Esophagus muscularis mucosa (tissue), 4 donors: ENCODE measurements around the gene C19orf53. TPM values are rescaled to one million over a fixed set of nuclear protein-coding genes. Genes with fewer than 3 reads are reported as not detected.
A peak's percentile ranks its signal among the peaks of the same experiment; 100 is the strongest.

Experiments used
- DNase-seq: peaks from one replicate; pipeline ENCODE4 v3.0.0-alpha.2; 2017; ENCODE audit errors: extremely low spot score
- H3K27ac ChIP-seq, 4 donors: fragments of 200-600 bp; sonication (generic); replicated peaks in 1 of 4; 1 replicate in 3 of 4; 2 replicates in 1 of 4; pipeline ENCODE4 v1.5.1; 2016 to 2019; ENCODE audit warnings: mild to moderate bottlenecking in 1 of 4
- H3K27me3 ChIP-seq, 4 donors: fragments of 200-600 bp; sonication (generic); one replicate each; pipeline versions ENCODE4 v1.5.1 to v1.6.0; 2016 to 2019
- H3K36me3 ChIP-seq, 4 donors: fragments of 200-600 bp; sonication (generic); one replicate each; pipeline ENCODE4 v1.5.1; 2016 to 2019
- H3K4me1 ChIP-seq, 4 donors: fragments of 200-600 bp; sonication (generic); one replicate each; pipeline ENCODE4 v1.5.1; 2016 to 2019
- H3K4me3 ChIP-seq, 4 donors: fragments of 200-600 bp; sonication (generic); 1 replicate in 2 of 4; 2 replicates in 2 of 4; pipeline ENCODE4 v1.5.1; 2016 to 2019; ENCODE audit warnings: mild to moderate bottlenecking in 4 of 4, moderate library complexity in 1 of 4
- H3K9me3 ChIP-seq, 4 donors: fragments of 200-600 bp; sonication (generic); 1 replicate in 3 of 4; 2 replicates in 1 of 4; pipeline ENCODE4 v1.5.1; 2016 to 2019
- EP300 ChIP-seq: sonication (generic); formaldehyde crosslinking; IDR thresholded peaks from one replicate; pipeline ENCODE4 v1.6.1; 2017; ENCODE audit warnings: antibody characterized with exemption
- POLR2A ChIP-seq: fragments of 450-650 bp; IDR thresholded peaks from one replicate; pipeline ENCODE4 v1.6.1; 2017; ENCODE audit warnings: antibody characterized with exemption, moderate library complexity, mild to moderate bottlenecking, low read depth
- POLR2AphosphoS5 ChIP-seq, 2 donors: sonication (generic); formaldehyde crosslinking; IDR thresholded peaks; one replicate each; pipeline ENCODE4 v1.6.1; 2017; ENCODE audit warnings: antibody characterized with exemption in 2 of 2
- WGBS: methylation state at CpG from one replicate; pipeline ENCODE4 v1.1.5; 2018; 5-methylcytosine and 5-hydroxymethylcytosine counted together
- intact Hi-C: fragments of 100-400 bp; cut with DNase I; formaldehyde crosslinking; loops from one replicate; pipeline ENCODE4 v1.15.1; 2023
- total RNA-seq, 4 donors: library from RNA; depleted of rRNA; stranded (reverse); fragments of >200 nt; gene quantifications; one replicate each; pipeline versions ENCODE4 v1.1.0 to v1.2.1, GENCODE V29; 2016
- TF ChIP-seq, protein P1 (sequence below), 3 experiments: fragments of 200-600 bp in 2 of 3; fragments of 450-650 bp in 1 of 3; sonication (generic) in 2 of 3; IDR thresholded peaks; one replicate each; pipeline ENCODE4 v1.5.1; 2017 to 2019; ENCODE audit warnings: antibody characterized with exemption in 3 of 3, mild to moderate bottlenecking in 2 of 3, moderate library complexity in 1 of 3

C19orf53 gene
- total RNA-seq, 4 donors from 2014 or later = 87.4 to 168 (median 104) TPM

DNA sequence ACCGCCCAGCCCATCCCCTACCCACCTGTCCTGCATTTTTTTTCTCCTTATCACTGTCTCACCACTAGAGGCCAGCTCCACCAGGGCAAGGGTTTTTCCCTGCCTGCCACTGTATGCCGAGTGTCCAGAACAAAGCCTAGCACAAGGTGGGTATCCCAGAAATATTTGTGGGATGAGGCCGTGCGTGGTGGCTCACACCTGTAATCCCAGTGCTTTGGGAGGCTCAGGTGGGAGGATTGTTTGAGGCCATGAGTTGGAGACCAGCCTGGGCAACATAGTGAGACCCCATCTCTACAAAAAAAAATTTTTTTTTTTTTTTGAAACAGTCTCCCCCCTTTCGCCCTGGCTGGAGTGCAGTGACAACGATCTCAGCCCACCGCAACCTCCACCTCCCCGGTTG, 12.8 kb upstream of the C19orf53 start:
- H3K9me3 ChIP-seq = no peaks in the 10 kb centered on the region
- DNase-seq = no peak
- TF ChIP-seq EP300 = no peak
- TF ChIP-seq, protein P1, sequence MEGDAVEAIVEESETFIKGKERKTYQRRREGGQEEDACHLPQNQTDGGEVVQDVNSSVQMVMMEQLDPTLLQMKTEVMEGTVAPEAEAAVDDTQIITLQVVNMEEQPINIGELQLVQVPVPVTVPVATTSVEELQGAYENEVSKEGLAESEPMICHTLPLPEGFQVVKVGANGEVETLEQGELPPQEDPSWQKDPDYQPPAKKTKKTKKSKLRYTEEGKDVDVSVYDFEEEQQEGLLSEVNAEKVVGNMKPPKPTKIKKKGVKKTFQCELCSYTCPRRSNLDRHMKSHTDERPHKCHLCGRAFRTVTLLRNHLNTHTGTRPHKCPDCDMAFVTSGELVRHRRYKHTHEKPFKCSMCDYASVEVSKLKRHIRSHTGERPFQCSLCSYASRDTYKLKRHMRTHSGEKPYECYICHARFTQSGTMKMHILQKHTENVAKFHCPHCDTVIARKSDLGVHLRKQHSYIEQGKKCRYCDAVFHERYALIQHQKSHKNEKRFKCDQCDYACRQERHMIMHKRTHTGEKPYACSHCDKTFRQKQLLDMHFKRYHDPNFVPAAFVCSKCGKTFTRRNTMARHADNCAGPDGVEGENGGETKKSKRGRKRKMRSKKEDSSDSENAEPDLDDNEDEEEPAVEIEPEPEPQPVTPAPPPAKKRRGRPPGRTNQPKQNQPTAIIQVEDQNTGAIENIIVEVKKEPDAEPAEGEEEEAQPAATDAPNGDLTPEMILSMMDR (IDR thresholded peaks at IDR 0.05) = no peak
- no peak for TF ChIP-seq POLR2A
- no peaks in the 10 kb centered on the region for H3K27me3 ChIP-seq
- intact Hi-C loops = no loop called here
- WGBS = 90% methylated on average over 8 of the region's 8 CpGs
- peaks cover 4 to 30% (median 21%) of the 10 kb centered on the region in 4 donors for H3K4me1 ChIP-seq
- no peak overlapping the region for H3K27ac ChIP-seq
- H3K4me3 ChIP-seq = no peak overlapping the region
- peaks cover 65 to 74% (median 70%) of the 10 kb centered on the region in 4 donors for H3K36me3 ChIP-seq

DNA sequence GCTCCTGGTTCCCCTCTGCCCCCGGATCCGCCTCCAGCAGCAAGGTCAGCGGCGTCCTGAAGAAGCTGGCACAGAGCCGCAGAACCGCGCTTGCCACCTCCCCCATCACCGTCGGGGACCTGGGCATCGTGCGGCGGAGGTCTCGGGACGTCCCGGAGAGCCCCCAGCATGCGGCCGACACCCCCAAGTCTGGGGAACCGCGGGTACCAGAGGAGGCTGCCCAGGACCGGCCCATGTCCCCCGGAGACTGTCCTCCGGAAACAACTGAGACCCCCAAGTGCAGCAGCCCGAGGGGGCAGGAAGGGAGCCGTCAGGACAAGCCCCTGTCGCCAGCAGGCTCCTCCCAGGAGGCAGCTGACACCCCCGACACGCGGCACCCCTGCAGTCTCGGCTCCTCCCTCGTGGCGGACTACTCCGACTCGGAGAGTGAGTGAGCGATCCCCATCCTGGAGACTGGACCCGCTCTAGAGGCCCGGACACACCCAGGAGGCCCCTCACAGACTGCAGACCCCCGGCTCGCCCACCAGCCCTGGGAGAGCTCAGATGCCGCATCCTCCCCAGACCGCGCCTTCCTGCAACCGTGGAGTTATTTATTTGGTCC, 11.5 kb upstream of the C19orf53 start:
- intact Hi-C loops = no loop called here
- no peaks in the 10 kb centered on the region for H3K27me3 ChIP-seq
- 91% methylated on average over 7 of the region's 42 CpGs for WGBS
- DNase-seq = no peak
- no peak overlapping the region for H3K4me3 ChIP-seq
- no peak overlapping the region for H3K27ac ChIP-seq
- H3K36me3 ChIP-seq = peaks cover 51 to 62% (median 57%) of the 10 kb centered on the region in 4 donors
- H3K9me3 ChIP-seq = no peaks in the 10 kb centered on the region
- TF ChIP-seq, protein P1 (IDR thresholded peaks at IDR 0.05) = no peak
- no peak for TF ChIP-seq EP300
- H3K4me1 ChIP-seq = peaks cover 4 to 33% (median 23%) of the 10 kb centered on the region in 4 donors

DNA sequence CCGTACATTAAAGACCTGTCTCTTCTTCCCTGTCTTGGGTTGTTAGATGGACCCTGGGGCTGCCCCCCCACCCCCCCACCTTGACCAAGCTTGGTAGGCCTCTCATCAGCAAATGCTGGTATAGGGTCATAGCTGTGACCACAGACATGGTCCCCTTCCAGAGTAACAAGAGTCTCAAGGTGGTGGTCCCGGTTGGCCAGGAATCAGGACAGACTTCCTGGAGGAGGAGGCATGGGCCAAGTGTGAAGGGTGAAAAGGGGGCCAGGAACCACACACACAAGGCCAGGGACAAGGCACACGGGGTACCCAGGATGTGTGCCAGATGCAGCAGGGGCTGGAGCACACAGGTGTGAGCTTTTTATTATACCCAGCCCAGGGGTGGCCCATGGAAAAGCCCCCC, 11.0 kb upstream of the C19orf53 start:
- Histone ChIP-seq H3K4me1 (peaks cover 4 to 33% (median 23%) of the 10 kb centered on the region in 4 donors), H3K4me3 (no peak overlapping the region), H3K9me3 (no peaks in the 10 kb centered on the region), H3K27me3 (no peaks in the 10 kb centered on the region), H3K27ac (peak overlapping the region in 1 of 4 donors; percentile 82), H3K36me3 (peaks cover 46 to 60% (median 55%) of the 10 kb centered on the region in 4 donors)
- TF ChIP-seq EP300 = no peak
- TF ChIP-seq POLR2AphosphoS5 (IDR thresholded peaks at IDR 0.05) = peak in 1 of 2 donors; percentile 4
- no peak for TF ChIP-seq POLR2A
- TF ChIP-seq, protein P1 (IDR thresholded peaks at IDR 0.05) = no peak
- no peak for DNase-seq
- intact Hi-C loops = no loop called here
- 33% methylated on average over 1 of the region's 3 CpGs for WGBS

DNA sequence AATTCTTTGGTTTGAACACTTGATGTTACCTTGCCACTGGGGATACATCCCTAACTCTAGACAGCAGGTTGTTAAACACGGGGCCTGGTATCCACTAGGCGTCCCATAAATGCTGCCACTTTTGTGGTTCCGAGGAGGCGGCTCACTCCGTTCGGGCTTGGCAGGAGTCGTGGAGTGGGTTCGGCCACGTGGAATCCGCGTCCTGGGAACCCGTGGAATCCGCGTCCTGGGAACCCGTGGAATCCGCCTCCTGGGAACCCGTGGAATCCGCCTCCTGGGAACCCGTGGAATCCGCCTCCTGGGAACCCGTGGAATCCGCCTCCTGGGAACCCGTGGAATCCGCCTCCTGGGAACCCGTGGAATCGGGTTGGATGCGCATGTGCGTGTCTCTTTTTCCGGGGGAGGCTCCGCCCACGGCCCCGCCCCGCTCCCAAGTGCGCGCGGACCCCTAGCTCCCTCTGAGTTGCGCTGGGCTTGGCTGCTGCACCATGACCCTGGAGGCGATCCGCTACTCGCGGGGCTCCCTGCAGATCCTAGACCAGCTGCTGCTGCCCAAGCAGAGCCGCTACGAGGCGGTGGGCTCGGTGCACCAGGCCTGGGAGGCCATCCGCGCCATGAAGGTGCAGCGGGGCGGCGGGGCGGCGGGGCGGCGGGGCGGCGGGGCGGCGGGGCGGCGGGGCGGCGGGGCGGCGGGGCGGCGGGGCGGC, 10.0 kb upstream of the C19orf53 start, which contains the start of gene MRI1:
Gene MRI1, plus strand, starts transcription at position 422 of the 707 bp plus-strand sequence. Its CDS starts 67 bp downstream, at position 489.
- TF ChIP-seq, protein P1 (IDR thresholded peaks at IDR 0.05) = no peak
- peak; percentile 66 to 82 for TF ChIP-seq POLR2AphosphoS5 (IDR thresholded peaks at IDR 0.05)
- Histone ChIP-seq H3K36me3 (peaks cover 45 to 60% (median 55%) of the 10 kb centered on the region in 4 donors), H3K27ac (peak within 1 kb of the TSS; percentile 75 to 83 (median 82)), H3K27me3 (no peaks in the 10 kb centered on the region), H3K4me3 (peak within 1 kb of the TSS; percentile 68 to 92 (median 82)), H3K4me1 (peaks cover 4 to 33% (median 23%) of the 10 kb centered on the region in 4 donors), H3K9me3 (no peaks in the 10 kb centered on the region)
- 47% methylated on average over 17 of the region's 67 CpGs for WGBS
- peak; percentile 93 for DNase-seq
- intact Hi-C loops = no loop called here
